H1 (cell line): ENCODE measurements around the gene ENPP5. TPM values are rescaled to one million over a fixed set of nuclear protein-coding genes. Genes with fewer than 3 reads are reported as not detected.

Experiments used
- BRCA1 ChIP-seq: IDR thresholded peaks from 2 replicates; pipeline ENCODE4 v1.6.1; 2012; ENCODE audit warnings: low read depth, low read length, improper control_type of control experiment
- FOSL1 ChIP-seq: IDR thresholded peaks from 2 replicates; pipeline ENCODE4 v1.6.1; 2011; ENCODE audit warnings: mild to moderate bottlenecking, low read depth, low read length, moderate library complexity; ENCODE audit not compliant: insufficient read depth
- HDAC2 ChIP-seq, 2 experiments: fragments of 300-600 bp in 1 of 2; sonication (generic) in 1 of 2; IDR thresholded peaks; 2 replicates each; pipeline ENCODE4 v1.6.1; 2011 to 2012; ENCODE audit warnings: low read depth in 2 of 2, low read length in 2 of 2, mild to moderate bottlenecking in 2 of 2, moderate library complexity in 2 of 2, borderline replicate concordance in 1 of 2, inconsistent platforms in 1 of 2
- KDM4A ChIP-seq: IDR thresholded peaks from one replicate; pipeline ENCODE4 v1.7.1; 2012; ENCODE audit warnings: low read depth, mild to moderate bottlenecking, moderate library complexity, low read length, inconsistent platforms; ENCODE audit not compliant: severe bottlenecking
- NANOG ChIP-seq: IDR thresholded peaks from 2 replicates; pipeline ENCODE4 v1.6.1; 2011; ENCODE audit warnings: low read length, low read depth, mild to moderate bottlenecking, inconsistent platforms; ENCODE audit not compliant: insufficient read depth, poor library complexity, severe bottlenecking
- RAD21 ChIP-seq, 2 experiments: IDR thresholded peaks in 1 of 2; conservative IDR thresholded peaks in 1 of 2; 2 replicates each; pipeline ENCODE4 v1.6.1; 2011; ENCODE audit warnings: low read depth in 2 of 2, low read length in 2 of 2, improper control_type of control experiment in 1 of 2, inconsistent platforms in 1 of 2, mild to moderate bottlenecking in 1 of 2, moderate library complexity in 1 of 2
- SAP30 ChIP-seq: fragments of 300-600 bp; sonication (generic); IDR thresholded peaks from 2 replicates; pipeline ENCODE4 v1.7.1; 2012; ENCODE audit warnings: low read length, moderate library complexity, mild to moderate bottlenecking, inconsistent platforms; ENCODE audit not compliant: insufficient read depth, insufficient replicate concordance
- SP2 ChIP-seq: IDR thresholded peaks from 2 replicates; pipeline ENCODE4 v1.6.1; 2012; ENCODE audit warnings: mild to moderate bottlenecking, low read length, inconsistent platforms
- polyA plus RNA-seq, 7 experiments: library from polyadenylated mRNA; depleted of rRNA in 3 of 7; stranded (reverse) in 5 of 7; unstranded in 2 of 7; fragments of >200 nt in 5 of 7; fragments of 200-250 nt in 2 of 7; gene quantifications; 1 replicate in 5 of 7; 2 replicates in 1 of 7; 4 replicates in 1 of 7; pipeline versions ENCODE4 v1.2.1 to v1.2.3, GENCODE V29; 2011 to 2013; ENCODE audit warnings: missing spikeins in 2 of 7, mixed read lengths in 2 of 7
- total RNA-seq: library from RNA; stranded (reverse); fragmentation: NEBNext Ultra II Directional; extraction: Animal tissue kit (Norgen Biotek cat#: 25700); gene quantifications from 2 replicates; pipeline ENCODE4 v1.2.1, GENCODE V29; 2021

ENPP5 gene
- total and polyA plus RNA-seq, 2 of the 8 experiments (the other 6 are each of a cell fraction or from before 2014, with no cell fraction given): 5.1 to 7.6 TPM

DNA sequence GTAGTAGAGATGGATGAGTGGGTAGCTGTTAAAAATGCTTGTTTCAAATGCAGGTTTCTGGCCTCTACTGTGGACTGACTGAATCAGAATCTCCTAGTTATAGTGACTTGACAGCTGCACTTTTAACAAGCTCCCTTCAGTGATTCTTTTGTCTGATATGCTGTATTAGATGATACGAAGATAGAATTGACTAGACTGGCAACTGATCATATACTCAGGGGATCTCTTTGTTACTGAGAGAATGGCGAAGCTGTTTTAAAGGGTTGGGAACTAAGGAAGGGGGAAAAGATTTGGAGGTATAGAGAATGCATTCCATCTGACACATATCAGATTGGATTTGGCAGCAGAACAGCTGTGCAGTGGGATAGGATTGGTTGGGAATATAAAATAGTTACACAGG, 33.9 kb downstream of the ENPP5 start (continued):
- TF ChIP-seq KDM4A (no peak), SAP30 (no peak), BRCA1 (no peak), HDAC2 (IDR thresholded peaks at IDR 0.05; ENCODE audit: borderline replicate concordance in 1 of 2, low read depth in 2 of 2, low read length in 2 of 2) (no peak), SP2 (no peak), NANOG (no peak), FOSL1 (no peak), RAD21 (IDR thresholded peaks at IDR 0.05 in 1 of 2, conservative IDR thresholded peaks at IDR 0.05 in 1 of 2; ENCODE audit: low read depth in 2 of 2, low read length in 2 of 2) (no peak)
